Glomerular visceral epithelial cell (primary cell): ENCODE results near the gene RNF111.
"Not testable (repeated sequence)": the region's sequence is repeated elsewhere in the genome, so short reads cannot be mapped to it uniquely, and the experiment has no call there.

Experiments used
- DNase-seq: peaks from one replicate; pipeline ENCODE4 v3.0.0-alpha.2; 2016; ENCODE audit errors: extremely low spot score

Gene RNF111

DNA sequence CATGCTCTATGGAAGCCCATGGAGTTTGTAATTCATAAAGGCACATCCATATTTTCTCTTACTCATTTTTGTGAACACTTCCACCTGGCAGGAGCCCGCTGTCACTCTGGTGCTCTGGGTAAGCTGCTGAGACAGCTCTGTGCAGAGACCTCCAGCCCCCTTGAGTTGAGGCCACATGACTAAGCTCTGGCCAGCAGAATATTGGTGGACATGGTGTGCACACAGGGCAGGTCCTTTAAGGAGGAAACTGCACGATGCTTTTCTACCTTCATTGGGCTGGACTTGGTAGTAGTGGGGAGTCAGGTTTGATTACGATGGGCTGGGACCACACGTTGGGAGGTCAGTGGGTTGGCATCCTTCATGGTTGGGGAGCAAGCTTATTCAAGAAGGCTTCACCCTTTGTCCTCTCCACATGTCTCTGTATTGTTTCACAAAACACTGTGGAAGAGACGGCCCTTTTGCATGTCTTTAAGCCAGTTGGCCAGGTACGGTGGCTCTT, 146.5 kb downstream of the RNF111 start:
- DNase-seq, result no peak

DNA sequence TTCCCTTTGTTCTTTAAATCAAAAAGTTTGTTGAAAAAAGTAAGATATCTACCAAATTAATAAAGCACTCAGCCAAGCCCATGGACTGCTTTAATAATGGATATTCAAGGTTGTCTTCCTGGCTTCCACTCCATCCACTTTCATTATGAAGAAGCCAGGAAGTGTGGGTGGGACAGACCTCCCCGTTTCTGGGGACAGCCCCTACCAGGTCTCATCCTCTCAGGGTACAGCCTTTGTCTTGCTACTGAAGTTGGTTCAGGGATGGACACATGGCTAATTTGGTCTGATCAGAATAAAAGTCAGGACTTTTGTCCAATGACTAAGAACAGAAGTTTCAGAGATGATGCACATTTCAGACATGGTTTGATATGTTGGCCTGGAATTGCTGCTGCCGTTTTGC, 150.1 kb downstream of the RNF111 start:
- no peak for DNase-seq

DNA sequence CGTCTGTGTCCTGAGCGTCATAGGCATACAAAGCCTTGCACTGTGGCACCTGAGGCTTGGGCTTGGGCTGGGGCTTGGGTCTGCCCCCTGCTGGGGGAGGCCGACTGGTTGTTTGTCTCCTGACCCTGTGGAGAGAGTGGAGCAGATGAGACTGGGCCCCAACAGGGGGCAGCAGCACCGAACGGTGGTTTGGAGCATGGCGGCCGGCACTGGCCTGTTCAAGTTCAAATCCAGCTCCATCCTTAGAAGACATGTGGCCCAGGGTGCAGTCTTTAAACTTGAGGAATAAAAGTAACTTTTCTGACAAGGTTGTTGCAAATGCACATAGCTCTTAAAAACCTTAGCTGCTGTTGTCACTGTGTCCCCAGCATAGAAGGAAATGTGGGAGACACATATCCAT, 150.8 kb downstream of the RNF111 start:
- peak; percentile 43 for DNase-seq

DNA sequence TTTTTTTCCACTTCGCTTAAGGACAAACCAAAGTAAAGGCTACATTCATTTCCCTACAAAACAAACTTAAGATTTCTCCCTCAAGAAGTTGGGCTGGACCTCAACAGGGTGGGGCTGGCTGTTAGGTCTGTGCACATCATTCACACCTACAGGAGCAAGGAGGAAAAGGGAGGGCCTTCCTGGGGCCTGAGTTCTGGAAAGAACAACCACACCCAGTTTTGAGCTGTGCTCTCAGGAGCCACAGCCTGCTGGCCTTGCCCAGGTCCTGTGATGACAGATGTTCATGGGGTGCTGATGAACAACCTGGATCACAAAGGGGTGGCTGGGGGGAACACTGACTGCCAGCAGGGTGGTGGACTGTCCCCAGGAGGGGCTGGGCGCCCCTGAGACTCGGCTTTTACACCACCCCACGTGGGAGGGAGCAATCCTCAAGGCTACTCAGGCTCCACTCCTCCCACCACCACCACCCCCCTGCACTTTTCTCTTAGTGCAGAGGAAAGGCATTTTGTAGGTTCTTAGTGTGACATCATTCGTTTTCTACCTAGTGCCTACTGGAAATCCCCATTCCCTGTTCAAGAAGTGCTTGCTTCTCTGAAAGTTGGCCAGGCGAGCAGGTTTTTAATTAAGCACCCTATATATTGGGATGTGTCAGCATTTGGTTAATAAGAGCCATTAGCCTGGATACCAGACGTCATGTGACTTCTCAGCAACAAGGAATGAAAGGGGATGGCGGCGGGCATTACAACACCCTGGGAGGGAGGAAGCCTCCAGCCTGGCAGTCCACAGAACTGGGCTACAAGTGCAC, 153.2 kb downstream of the RNF111 start:
- no peak for DNase-seq

DNA sequence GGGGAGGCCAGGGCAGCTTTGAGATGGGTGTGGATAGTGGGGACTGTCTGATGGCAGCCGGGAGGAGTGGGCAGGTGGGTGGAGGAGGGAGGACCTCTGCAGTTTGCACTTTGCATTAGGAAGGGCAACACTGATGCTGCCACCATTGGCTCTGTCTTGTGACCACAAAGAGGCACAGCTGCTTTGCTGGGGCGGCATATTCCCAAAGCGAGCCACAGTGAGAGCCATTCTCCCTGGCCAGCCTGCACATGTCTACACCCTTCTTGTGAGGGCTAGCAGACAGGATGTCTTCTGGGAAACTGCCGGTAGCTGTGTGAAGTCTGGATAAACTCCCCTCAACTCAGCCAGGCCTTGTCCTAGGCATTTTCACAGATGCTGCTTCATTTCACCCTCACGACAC, 155.8 kb downstream of the RNF111 start:
- no peak for DNase-seq

DNA sequence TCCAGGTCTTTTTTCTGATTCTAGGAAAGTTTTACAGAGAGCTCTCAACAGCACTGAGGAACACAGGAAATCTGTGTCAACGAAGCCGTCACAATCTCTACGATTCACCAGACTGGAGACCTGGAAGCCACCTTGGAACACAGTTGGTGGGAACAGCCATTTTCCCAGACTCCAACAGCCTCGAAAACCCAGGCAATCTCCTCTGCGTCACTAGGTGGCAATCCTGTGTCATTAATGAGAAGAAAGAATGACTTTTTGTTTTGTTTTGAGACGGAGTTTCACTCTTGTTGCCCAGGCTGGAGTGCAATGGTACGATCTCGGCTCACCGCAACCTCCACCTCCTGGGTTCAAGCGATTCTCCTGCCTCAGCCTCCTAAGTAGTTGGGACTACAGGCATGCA, 157.1 kb downstream of the RNF111 start:
- not testable (repeated sequence) for DNase-seq
